HCT116 (cell line): Measurements from ENCODE around the gene SLFN12L. TPM values are rescaled to one million over a fixed set of nuclear protein-coding genes. Genes with fewer than 3 reads are reported as not detected.

Source experiments
- ATAC-seq: fragments of 200-7000 bp; cut with Tn5 transposase; 2 replicates; pipeline ENCODE4 v1.9.1; 2020; ENCODE audit warnings: mild to moderate bottlenecking, moderate library complexity
- BruUV-seq: library from RNA; stranded (reverse); fragments of 400-500 nt; replicated peaks from 2 replicates; lab custom pipeline; 2021; lab: Mats Ljungman, UMichigan
- CTCF ChIA-PET: fragments of 300-600 bp; sonication (Branson Sonifier 250); formaldehyde crosslinking; loops from one replicate; lab custom pipeline; 2021; ENCODE audit warnings: antibody characterized with exemption; lab: Charles Lee
- POLR2A ChIA-PET: fragments of 300-600, 350-600 bp; sonication (Branson Sonifier 250); formaldehyde crosslinking; loops from one replicate; lab custom pipeline; 2021; ENCODE audit warnings: antibody characterized with exemption; lab: Charles Lee
- RAD21 ChIA-PET, 2 experiments: fragments of 300-600 bp; sonication (Branson Sonifier 250); formaldehyde crosslinking; loops; one replicate each; lab custom pipeline; 2023; ENCODE audit warnings: low total read pairs in 2 of 2; ENCODE audit not compliant: uncharacterized antibody in 2 of 2, unreplicated experiment in 2 of 2, low non-redundant PET in 1 of 2; lab: Charles Lee
- DNase-seq: peaks from one replicate; pipeline ENCODE4 v3.0.0-alpha.2; 2010; ENCODE audit warnings: low read depth, low spot score
- H2AFZ ChIP-seq: fragments of 200-600 bp; shearing (Covaris generic), sonication (generic); 2 replicates; pipeline ENCODE4 v1.6.1; 2017; ENCODE audit warnings: low read depth, mixed run types, mixed read lengths, antibody characterized with exemption, low read length; ENCODE audit not compliant: poor library complexity, severe bottlenecking
- H3K27ac ChIP-seq: 2 replicates; pipeline ENCODE4 v1.5.1; 2012; ENCODE audit warnings: low read depth, low read length
- H3K27me3 ChIP-seq: fragments of 200-600 bp; sonication (generic); 2 replicates; pipeline ENCODE4 v1.6.1; 2016; ENCODE audit warnings: mixed run types, low read length, mixed read lengths; ENCODE audit not compliant: insufficient read depth
- H3K36me3 ChIP-seq, 2 experiments: fragments of 200-500 bp in 1 of 2; fragments of 200-600 bp in 1 of 2; sonication (Bioruptor generic) in 1 of 2; sonication (generic) in 1 of 2; 2 replicates each; pipeline versions ENCODE4 v1.5.1 to v1.6.1; 2014 to 2016; ENCODE audit warnings: low read length in 2 of 2, inconsistent platforms in 1 of 2, mixed read lengths in 1 of 2, mixed run types in 1 of 2; ENCODE audit not compliant: insufficient read depth in 2 of 2, control insufficient read depth in 1 of 2
- H3K4me1 ChIP-seq, 2 experiments: fragments of 200-600 bp in 1 of 2; sonication (generic) in 1 of 2; 2 replicates each; pipeline versions ENCODE4 v1.5.1 to v1.6.1; 2012 to 2017; ENCODE audit warnings: low read length in 2 of 2, inconsistent platforms in 1 of 2, mild to moderate bottlenecking in 1 of 2, mixed read lengths in 1 of 2, mixed run types in 1 of 2, moderate library complexity in 1 of 2; ENCODE audit not compliant: insufficient read depth in 2 of 2, control insufficient read depth in 1 of 2
- H3K4me2 ChIP-seq: fragments of 200-600 bp; sonication (generic); 2 replicates; pipeline ENCODE4 v1.6.1; 2017; ENCODE audit warnings: mixed run types, low read length, mixed read lengths
- H3K4me3 ChIP-seq, 2 experiments: fragments of 200-600 bp in 1 of 2; sonication (generic) in 1 of 2; replicated peaks in 1 of 2; 2 replicates each; pipeline ENCODE4 v1.5.1; 2011 to 2016; ENCODE audit warnings: low read length in 2 of 2, control low read depth in 1 of 2, low read depth in 1 of 2, mild to moderate bottlenecking in 1 of 2, mixed read lengths in 1 of 2, mixed run types in 1 of 2
- H3K79me2 ChIP-seq: fragments of 200-600 bp; sonication (generic); 2 replicates; pipeline ENCODE4 v1.6.1; 2017; ENCODE audit warnings: mild to moderate bottlenecking, mixed run types, low read length, moderate library complexity, mixed read lengths; ENCODE audit not compliant: insufficient read depth
- H3K9ac ChIP-seq: fragments of 200-600 bp; sonication (generic); 2 replicates; pipeline ENCODE4 v1.6.1; 2016; ENCODE audit warnings: low read length, mixed read lengths
- H3K9me2 ChIP-seq: fragments of 200-600 bp; sonication (generic), shearing (Covaris generic); 2 replicates; pipeline ENCODE4 v1.6.1; 2017; ENCODE audit warnings: mixed run types, mild to moderate bottlenecking, moderate library complexity; ENCODE audit not compliant: insufficient read depth
- H3K9me3 ChIP-seq, 2 experiments: fragments of 200-500 bp in 1 of 2; fragments of 200-600 bp in 1 of 2; sonication (Bioruptor generic) in 1 of 2; sonication (generic) in 1 of 2; 2 replicates each; pipeline ENCODE4 v1.6.1; 2014 to 2017; ENCODE audit warnings: low read length in 2 of 2, mixed read lengths in 2 of 2, inconsistent platforms in 1 of 2, low read depth in 1 of 2, mild to moderate bottlenecking in 1 of 2, mixed run types in 1 of 2, moderate library complexity in 1 of 2; ENCODE audit not compliant: control insufficient read depth in 1 of 2, insufficient read depth in 1 of 2
- H4K20me1 ChIP-seq: fragments of 200-600 bp; sonication (generic), shearing (Covaris generic); 2 replicates; pipeline ENCODE4 v1.6.1; 2017; ENCODE audit warnings: mixed run types, mild to moderate bottlenecking, moderate library complexity; ENCODE audit not compliant: insufficient read depth
- ATF3 ChIP-seq: IDR thresholded peaks from 2 replicates; pipeline ENCODE4 v1.6.1; 2012
- CBX3 ChIP-seq: IDR thresholded peaks from 2 replicates; pipeline ENCODE4 v1.6.1; 2012; ENCODE audit warnings: low read depth
- CEBPB ChIP-seq: IDR thresholded peaks from 2 replicates; pipeline ENCODE4 v1.6.1; 2012; ENCODE audit warnings: low read depth
- CTCF ChIP-seq, 3 experiments: fragments of 200-600 bp in 1 of 3; sonication (generic) in 1 of 3; IDR thresholded peaks in 2 of 3; conservative IDR thresholded peaks in 1 of 3; 2 replicates each; pipeline ENCODE4 v1.5.1; 2012 to 2017; ENCODE audit warnings: low read depth in 2 of 3, low read length in 2 of 3, antibody characterized with exemption in 1 of 3, borderline replicate concordance in 1 of 3, control low read depth in 1 of 3, mild to moderate bottlenecking in 1 of 3, mixed read lengths in 1 of 3, mixed run types in 1 of 3, moderate library complexity in 1 of 3; ENCODE audit not compliant: insufficient read depth in 1 of 3
- ELF1 ChIP-seq: IDR thresholded peaks from 2 replicates; pipeline ENCODE4 v1.6.1; 2012; ENCODE audit warnings: low read depth, borderline replicate concordance
- EZH2 ChIP-seq: fragments of 200-600 bp; sonication (generic); IDR thresholded peaks from 2 replicates; pipeline ENCODE4 v1.6.1; 2017; ENCODE audit warnings: antibody characterized with exemption, mixed run types
- EZH2phosphoT487 ChIP-seq: fragments of 200-600 bp; IDR thresholded peaks from 2 replicates; pipeline ENCODE4 v1.6.1; 2018; ENCODE audit warnings: antibody characterized with exemption, borderline replicate concordance
- FOSL1 ChIP-seq: IDR thresholded peaks from 2 replicates; pipeline ENCODE4 v1.6.1; 2012; ENCODE audit warnings: low read depth
- JUND ChIP-seq: IDR thresholded peaks from 2 replicates; pipeline ENCODE4 v1.6.1; 2012
- POLR2AphosphoS5 ChIP-seq: IDR thresholded peaks from 2 replicates; pipeline ENCODE4 v1.6.1; 2011; ENCODE audit warnings: mild to moderate bottlenecking, low read depth, low read length, moderate library complexity
- RAD21 ChIP-seq: IDR thresholded peaks from 2 replicates; pipeline ENCODE4 v1.6.1; 2012; ENCODE audit warnings: low read depth, mild to moderate bottlenecking
- SIN3A ChIP-seq: IDR thresholded peaks from 2 replicates; pipeline ENCODE4 v1.6.1; 2012; ENCODE audit warnings: low read depth
- SP1 ChIP-seq: IDR thresholded peaks from 2 replicates; pipeline ENCODE4 v1.6.1; 2012; ENCODE audit warnings: low read depth
- SRF ChIP-seq: IDR thresholded peaks from 2 replicates; pipeline ENCODE4 v1.6.1; 2012; ENCODE audit warnings: low read depth
- TCF7L2 ChIP-seq: IDR thresholded peaks from 2 replicates; pipeline ENCODE4 v1.7.0; 2011; ENCODE audit warnings: borderline replicate concordance, inconsistent platforms; ENCODE audit not compliant: insufficient read depth, insufficient read length; ENCODE audit errors: extremely low read depth
- YY1 ChIP-seq: IDR thresholded peaks from 2 replicates; pipeline ENCODE4 v1.6.1; 2011; ENCODE audit warnings: low read length, low read depth, moderate library complexity, mild to moderate bottlenecking; ENCODE audit not compliant: insufficient replicate concordance; ENCODE audit errors: extremely low read depth
- ZFX ChIP-seq: fragments of 450-650 bp; IDR thresholded peaks from 2 replicates; pipeline ENCODE4 v1.6.1; 2017
- ZNF274 ChIP-seq: fragments of 200-500 bp; sonication (Bioruptor generic); IDR thresholded peaks from 2 replicates; pipeline ENCODE4 v1.6.1; 2014; ENCODE audit warnings: mild to moderate bottlenecking, low read depth, low read length, inconsistent platforms
- intact Hi-C: fragments of 100-400 bp; cut with micrococcal nuclease; formaldehyde crosslinking; loops from 2 replicates; pipeline ENCODE4 v1.10.0; 2022
- total RNA-seq: library from RNA; stranded (reverse); gene quantifications from one replicate; pipeline ENCODE4 v1.2.1, GENCODE V29; 2021; ENCODE audit not compliant: unreplicated experiment
- TF ChIP-seq, protein P1 (sequence below): IDR thresholded peaks from 2 replicates; pipeline ENCODE4 v1.6.1; 2011; ENCODE audit warnings: mild to moderate bottlenecking, low read length, moderate library complexity; ENCODE audit not compliant: insufficient replicate concordance; ENCODE audit errors: extremely low read depth
- TF ChIP-seq, protein P2 (sequence below): IDR thresholded peaks from 2 replicates; pipeline ENCODE4 v1.6.1; 2012; ENCODE audit warnings: low read depth

Gene SLFN12L
- total RNA-seq, 1 experiment from 2014 or later: 0.17 TPM

GRCh38 chr17:35539659-35540026, 2.2 kb upstream of the SLFN12L start:
- intact Hi-C loops: loop anchor here (1.0 to 5.0 kb wide), 4 partner anchors 208 to 542 kb away; no protein-coding TSS in a partner anchor
- peak; percentile 54 for ATAC-seq

More at GRCh38 chr17:35539659-35540026, 2.2 kb upstream of the SLFN12L start:
- ChIA-PET CTCF (interaction anchor here (0.7 to 1.1 kb wide), 11 partner anchors 12 to 412 kb away, joined by 3 to 13 read pairs (median 4); no protein-coding TSS in a partner anchor), RAD21 (no interaction called here), POLR2A (no interaction called here)
- Histone ChIP-seq H3K4me2 (peak overlapping the region; percentile 55), H3K4me1 (peaks cover 0 to 5% of the 10 kb centered on the region in 2 experiments; a peak in 1 of 4 replicates), H3K36me3 (no peaks in the 10 kb centered on the region), H3K79me2 (no peaks in the 10 kb centered on the region), H3K9me3 (no peaks in the 10 kb centered on the region), H3K27me3 (no peaks in the 10 kb centered on the region; the same call in 1 of the 2 replicates), H4K20me1 (no peaks in the 10 kb centered on the region), H2AFZ (peak overlapping the region; percentile 99), H3K4me3 (no peak overlapping the region), H3K27ac (no peak overlapping the region), H3K9ac (no peak overlapping the region), H3K9me2 (no peaks in the 10 kb centered on the region)
- no TSS peak for BruUV-seq
- no peak for DNase-seq
- no peak for TF ChIP-seq YY1
- TF ChIP-seq TCF7L2: no peak
- TF ChIP-seq, protein P1, sequence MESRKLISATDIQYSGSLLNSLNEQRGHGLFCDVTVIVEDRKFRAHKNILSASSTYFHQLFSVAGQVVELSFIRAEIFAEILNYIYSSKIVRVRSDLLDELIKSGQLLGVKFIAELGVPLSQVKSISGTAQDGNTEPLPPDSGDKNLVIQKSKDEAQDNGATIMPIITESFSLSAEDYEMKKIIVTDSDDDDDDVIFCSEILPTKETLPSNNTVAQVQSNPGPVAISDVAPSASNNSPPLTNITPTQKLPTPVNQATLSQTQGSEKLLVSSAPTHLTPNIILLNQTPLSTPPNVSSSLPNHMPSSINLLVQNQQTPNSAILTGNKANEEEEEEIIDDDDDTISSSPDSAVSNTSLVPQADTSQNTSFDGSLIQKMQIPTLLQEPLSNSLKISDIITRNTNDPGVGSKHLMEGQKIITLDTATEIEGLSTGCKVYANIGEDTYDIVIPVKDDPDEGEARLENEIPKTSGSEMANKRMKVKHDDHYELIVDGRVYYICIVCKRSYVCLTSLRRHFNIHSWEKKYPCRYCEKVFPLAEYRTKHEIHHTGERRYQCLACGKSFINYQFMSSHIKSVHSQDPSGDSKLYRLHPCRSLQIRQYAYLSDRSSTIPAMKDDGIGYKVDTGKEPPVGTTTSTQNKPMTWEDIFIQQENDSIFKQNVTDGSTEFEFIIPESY: no peak
- TF ChIP-seq CTCF (IDR thresholded peaks at IDR 0.05 in 2 of 3, conservative IDR thresholded peaks at IDR 0.05 in 1 of 3; ENCODE audit: borderline replicate concordance in 1 of 3, insufficient read depth in 1 of 3, low read depth in 2 of 3, low read length in 2 of 3): no peak
- TF ChIP-seq FOSL1: no peak
- TF ChIP-seq SIN3A: no peak
- TF ChIP-seq ZFX: no peak
- no peak for TF ChIP-seq CBX3
- TF ChIP-seq POLR2AphosphoS5: no peak
- TF ChIP-seq SP1: no peak
- no peak for TF ChIP-seq ZNF274
- TF ChIP-seq ATF3: no peak
- no peak for TF ChIP-seq CEBPB
- TF ChIP-seq EZH2: no peak
- no peak for TF ChIP-seq EZH2phosphoT487
- TF ChIP-seq, protein P2, sequence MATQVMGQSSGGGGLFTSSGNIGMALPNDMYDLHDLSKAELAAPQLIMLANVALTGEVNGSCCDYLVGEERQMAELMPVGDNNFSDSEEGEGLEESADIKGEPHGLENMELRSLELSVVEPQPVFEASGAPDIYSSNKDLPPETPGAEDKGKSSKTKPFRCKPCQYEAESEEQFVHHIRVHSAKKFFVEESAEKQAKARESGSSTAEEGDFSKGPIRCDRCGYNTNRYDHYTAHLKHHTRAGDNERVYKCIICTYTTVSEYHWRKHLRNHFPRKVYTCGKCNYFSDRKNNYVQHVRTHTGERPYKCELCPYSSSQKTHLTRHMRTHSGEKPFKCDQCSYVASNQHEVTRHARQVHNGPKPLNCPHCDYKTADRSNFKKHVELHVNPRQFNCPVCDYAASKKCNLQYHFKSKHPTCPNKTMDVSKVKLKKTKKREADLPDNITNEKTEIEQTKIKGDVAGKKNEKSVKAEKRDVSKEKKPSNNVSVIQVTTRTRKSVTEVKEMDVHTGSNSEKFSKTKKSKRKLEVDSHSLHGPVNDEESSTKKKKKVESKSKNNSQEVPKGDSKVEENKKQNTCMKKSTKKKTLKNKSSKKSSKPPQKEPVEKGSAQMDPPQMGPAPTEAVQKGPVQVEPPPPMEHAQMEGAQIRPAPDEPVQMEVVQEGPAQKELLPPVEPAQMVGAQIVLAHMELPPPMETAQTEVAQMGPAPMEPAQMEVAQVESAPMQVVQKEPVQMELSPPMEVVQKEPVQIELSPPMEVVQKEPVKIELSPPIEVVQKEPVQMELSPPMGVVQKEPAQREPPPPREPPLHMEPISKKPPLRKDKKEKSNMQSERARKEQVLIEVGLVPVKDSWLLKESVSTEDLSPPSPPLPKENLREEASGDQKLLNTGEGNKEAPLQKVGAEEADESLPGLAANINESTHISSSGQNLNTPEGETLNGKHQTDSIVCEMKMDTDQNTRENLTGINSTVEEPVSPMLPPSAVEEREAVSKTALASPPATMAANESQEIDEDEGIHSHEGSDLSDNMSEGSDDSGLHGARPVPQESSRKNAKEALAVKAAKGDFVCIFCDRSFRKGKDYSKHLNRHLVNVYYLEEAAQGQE: no peak
- TF ChIP-seq SRF: no peak
- TF ChIP-seq JUND: no peak
- no peak for TF ChIP-seq ELF1
- no peak for TF ChIP-seq RAD21
